CD4-positive, alpha-beta memory T cell (primary cell): ENCODE measurements around the gene SERF2. TPM values are rescaled to one million over a fixed set of nuclear protein-coding genes. Genes with fewer than 3 reads are reported as not detected.

Experiments
- CTCF ChIA-PET: fragments of 350-600 bp; sonication (Branson Sonifier 250); formaldehyde crosslinking; loops from one replicate; lab custom pipeline; 2021; ENCODE audit warnings: inconsistent platforms; ENCODE audit not compliant: partially characterized antibody; lab: Charles Lee
- POLR2A ChIA-PET: fragments of 350-600 bp; sonication (Branson Sonifier 250); formaldehyde crosslinking; loops from one replicate; lab custom pipeline; 2021; ENCODE audit not compliant: partially characterized antibody; lab: Charles Lee
- DNase-seq, 5 donors: peaks; one replicate each; pipeline versions ENCODE4 v3.0.0 to v3.0.0-alpha.2; 2020 to 2022; ENCODE audit warnings: mixed read lengths in 1 of 5
- H3K27ac ChIP-seq: one replicate; pipeline ENCODE4 v1.7.0; 2013; ENCODE audit warnings: low read depth, low read length
- H3K27me3 ChIP-seq: 2 replicates; pipeline ENCODE4 v1.7.0; 2013; ENCODE audit warnings: mild to moderate bottlenecking, low read length, moderate library complexity; ENCODE audit not compliant: insufficient read depth
- H3K36me3 ChIP-seq: 2 replicates; pipeline ENCODE4 v1.7.0; 2013; ENCODE audit warnings: mild to moderate bottlenecking, low read length, moderate library complexity; ENCODE audit not compliant: insufficient read depth
- H3K4me1 ChIP-seq: 2 replicates; pipeline ENCODE4 v1.7.0; 2013; ENCODE audit warnings: mild to moderate bottlenecking, low read length, moderate library complexity; ENCODE audit not compliant: insufficient read depth
- H3K4me3 ChIP-seq, 2 donors: one replicate each; pipeline ENCODE4 v1.7.0; 2013; ENCODE audit warnings: low read length in 2 of 2, mild to moderate bottlenecking in 1 of 2
- H3K9me3 ChIP-seq, 2 donors: one replicate each; pipeline ENCODE4 v1.7.0; 2013; ENCODE audit warnings: low read length in 2 of 2, control low read depth in 1 of 2; ENCODE audit not compliant: control insufficient read depth in 1 of 2
- H3K27ac Mint-ChIP-seq, 7 donors: one replicate each; pipeline ENCODE4 v1.8.0; 2020 to 2021; ENCODE audit warnings: mixed read lengths in 7 of 7, mild to moderate bottlenecking in 6 of 7, inconsistent platforms in 3 of 7, moderate library complexity in 3 of 7
- H3K27me3 Mint-ChIP-seq, 2 donors: one replicate each; pipeline ENCODE4 v1.8.0; 2020 to 2021; ENCODE audit warnings: mixed read lengths in 2 of 2
- H3K36me3 Mint-ChIP-seq, 2 donors: one replicate each; pipeline ENCODE4 v1.8.0; 2020 to 2021; ENCODE audit warnings: mixed read lengths in 2 of 2, inconsistent platforms in 1 of 2, mild to moderate bottlenecking in 1 of 2
- H3K4me1 Mint-ChIP-seq, 4 donors: one replicate each; pipeline ENCODE4 v1.8.0; 2020 to 2021; ENCODE audit warnings: mixed read lengths in 4 of 4, mild to moderate bottlenecking in 1 of 4
- H3K4me3 Mint-ChIP-seq, 8 donors: one replicate each; pipeline ENCODE4 v1.8.0; 2020 to 2021; ENCODE audit warnings: mixed read lengths in 8 of 8, mild to moderate bottlenecking in 7 of 8, moderate library complexity in 6 of 8, inconsistent platforms in 3 of 8
- H3K9me3 Mint-ChIP-seq, 8 donors: one replicate each; pipeline ENCODE4 v1.8.0; 2020 to 2021; ENCODE audit warnings: mixed read lengths in 8 of 8, mild to moderate bottlenecking in 5 of 8, inconsistent platforms in 3 of 8, moderate library complexity in 1 of 8
- intact Hi-C: fragments of 100-400 bp; cut with micrococcal nuclease; formaldehyde crosslinking; loops from one replicate; pipeline ENCODE4 v1.15.1; 2023
- microRNA-seq: library from miRNA; unstranded; fragments of <30 nt; microRNA quantifications from one replicate; pipeline ENCODE4 v1.2.0, GENCODE V29; 2021; ENCODE audit warnings: borderline replicate concordance, borderline number of aligned reads, borderline microRNAs expressed, mixed read lengths
- polyA plus RNA-seq, 2 donors: library from polyadenylated mRNA; unstranded; fragments of 300-500 nt; fragmentation: Illumina TruSeq; gene quantifications; one replicate each; pipeline ENCODE4 v1.2.3, GENCODE V29; 2021
- total RNA-seq, 2 experiments: library from RNA; stranded (reverse); gene quantifications; one replicate each; pipeline ENCODE4 v1.2.3, GENCODE V29; 2021

SERF2 gene
- total and polyA plus RNA-seq, 4 experiments from 2014 or later: 564 to 1,994 (median 1,135) TPM

- Mint-ChIP-seq H3K4me1 (no peaks in the 10 kb centered on the region), H3K36me3 (peaks cover 22 to 36% of the 10 kb centered on the region in 2 donors), H3K4me3 (no peak overlapping the region), H3K27me3 (no peaks in the 10 kb centered on the region), H3K9me3 (no peaks in the 10 kb centered on the region), H3K27ac (peak overlapping the region in 1 of 7 donors; percentile 7)
- Histone ChIP-seq H3K4me1 (no peaks in the 10 kb centered on the region), H3K36me3 (peaks cover 4% of the 10 kb centered on the region), H3K27ac (no peak overlapping the region), H3K27me3 (no peaks in the 10 kb centered on the region), H3K9me3 (no peaks in the 10 kb centered on the region), H3K4me3 (no peak overlapping the region)
- no peak for DNase-seq
- intact Hi-C loops: no loop called here
- CTCF ChIA-PET: no interaction called here
- POLR2A ChIA-PET: interaction anchor here (1.5 kb wide), 1 partner anchor 21 kb away, joined by 4 read pairs; the partner anchor contains the start of gene MFAP1
Measured at GRCh38 chr15:43845421-43845820, 53.3 kb downstream of the SERF2 start.

Small RNA genes within 50 kb of the gene (microRNA-seq; reads per million reads assigned to microRNA genes)
- not detected for gene MIR1282

Other genes with a start within 250 kb of the SERF2 start
- 10 to 100 TPM; 55.2 to 66.6 TPM for gene PPIP5K1, start 202.1 kb upstream of the SERF2 start, total RNA-seq
- 1 to 10 TPM; 4.4 to 7.4 TPM for gene PPIP5K1, start 202.1 kb upstream of the SERF2 start, polyA plus RNA-seq
- not detected for gene CKMT1B, start 198.3 kb upstream of the SERF2 start, total RNA-seq
- not detected for gene CKMT1B, start 198.3 kb upstream of the SERF2 start, polyA plus RNA-seq
- gene STRC, start 173.5 kb upstream of the SERF2 start, total RNA-seq: 1 to 10 TPM; 2.4 to 2.8 TPM
- not detected for gene STRC, start 173.5 kb upstream of the SERF2 start, polyA plus RNA-seq
- gene CATSPER2, start 143.5 kb upstream of the SERF2 start, total RNA-seq: 10 to 100 TPM; 11.4 to 12.8 TPM
- gene CATSPER2, start 143.5 kb upstream of the SERF2 start, polyA plus RNA-seq: under 1 TPM in 1 of 2 donors, not detected in 1; 0.96 TPM
- not detected for gene CKMT1A, start 98.5 kb upstream of the SERF2 start, total RNA-seq
- gene CKMT1A, start 98.5 kb upstream of the SERF2 start, polyA plus RNA-seq: not detected
- gene PDIA3, start 45.9 kb upstream of the SERF2 start, total RNA-seq: 100 to 1,000 TPM; 232 to 248 TPM
- gene PDIA3, start 45.9 kb upstream of the SERF2 start, polyA plus RNA-seq: 100 to 1,000 TPM; 391 to 411 TPM
- gene ELL3, start 15.4 kb upstream of the SERF2 start, total RNA-seq: 1 to 10 TPM; 1.3 to 1.8 TPM
- gene ELL3, start 15.4 kb upstream of the SERF2 start, polyA plus RNA-seq: 1 to 10 TPM; 1.1 to 2.6 TPM
- gene SERINC4, start 7.9 kb downstream of the SERF2 start, total RNA-seq: under 1 TPM in 1 of 2 experiments, not detected in 1; 0.25 TPM
- gene SERINC4, start 7.9 kb downstream of the SERF2 start, polyA plus RNA-seq: 1 to 10 TPM in 1 of 2 donors, under 1 TPM in 1; 0.70 to 3.4 TPM
- 10 to 100 TPM; 23.6 to 24.6 TPM for gene HYPK, start 8.3 kb downstream of the SERF2 start, total RNA-seq
- gene HYPK, start 8.3 kb downstream of the SERF2 start, polyA plus RNA-seq: 10 to 100 TPM; 10.2 to 15.2 TPM
- gene MFAP1, start 32.4 kb downstream of the SERF2 start, total RNA-seq: 10 to 100 TPM; 24.9 to 25.9 TPM
- 10 to 100 TPM in 1 of 2 donors, 1 to 10 TPM in 1; 5.4 to 22.5 TPM for gene MFAP1, start 32.4 kb downstream of the SERF2 start, polyA plus RNA-seq
- gene WDR76, start 34.7 kb downstream of the SERF2 start, total RNA-seq: 10 to 100 TPM; 17.2 TPM
- gene WDR76, start 34.7 kb downstream of the SERF2 start, polyA plus RNA-seq: 10 to 100 TPM in 1 of 2 donors, 1 to 10 TPM in 1; 8.7 to 12.2 TPM